ENCODE results near the gene FAM135A. TPM values are rescaled to one million over a fixed set of nuclear protein-coding genes. Genes with fewer than 3 reads are reported as not detected.

Gene FAM135A
- total and polyA plus RNA-seq, 2 of the 8 experiments (the other 6 are each of a cell fraction or from before 2014, with no cell fraction given): 17.4 to 35.7 TPM

GRCh38 chr6:70376628-70377027 lies 36.7 kb upstream of the FAM135A start:
- H3K56ac ChIP-seq (replicated peaks; ENCODE audit: insufficient read length, low read depth, low read length): no peak overlapping the region
- no peak overlapping the region for H4K5ac ChIP-seq (ENCODE audit: insufficient read length, low read depth, low read length)
- no peak overlapping the region for H3K9ac ChIP-seq (replicated peaks in 1 of 4; ENCODE audit: extremely low read depth in 1 of 4, low read depth in 3 of 4, low read length in 3 of 4)
- H2AK5ac ChIP-seq (ENCODE audit: low read depth, low read length): no peak overlapping the region
- H3K4me3 ChIP-seq (ENCODE audit: extremely low read depth in 1 of 4, insufficient read depth in 2 of 4, low read depth in 3 of 4, low read length in 4 of 4): no peak overlapping the region
- no peak overlapping the region for H2BK5ac ChIP-seq (ENCODE audit: low read depth, low read length)
- H4K20me1 ChIP-seq (replicated peaks in 1 of 2; ENCODE audit: control insufficient read depth in 1 of 2, insufficient read depth in 2 of 2, low read length in 2 of 2): no peaks in the 10 kb centered on the region
- no peak overlapping the region for H2BK12ac ChIP-seq (ENCODE audit: low read depth, low read length)
- no peaks in the 10 kb centered on the region for H3K23me2 ChIP-seq (ENCODE audit: low read depth, low read length)
- H3K79me2 ChIP-seq (ENCODE audit: control insufficient read depth in 1 of 2, insufficient read depth in 2 of 2, low read length in 2 of 2): no peaks in the 10 kb centered on the region
- H3K4ac ChIP-seq (replicated peaks; ENCODE audit: insufficient read length, low read depth, low read length): no peak overlapping the region
- no peaks in the 10 kb centered on the region for H3K36me3 ChIP-seq (ENCODE audit: control insufficient read depth in 2 of 4, insufficient read depth in 4 of 4, low read length in 3 of 4)
- H4K8ac ChIP-seq (ENCODE audit: extremely low read depth, insufficient read depth, low read length): no peak overlapping the region
- H3K79me1 ChIP-seq (ENCODE audit: low read depth, low read length): no peaks in the 10 kb centered on the region
- no peak overlapping the region for H3K27ac ChIP-seq (ENCODE audit: low read depth, low read length)
- no peak overlapping the region for H3K4me2 ChIP-seq (ENCODE audit: insufficient read depth in 1 of 2, low read depth in 2 of 2, low read length in 2 of 2)
- H3K23ac ChIP-seq (ENCODE audit: insufficient read length): no peak overlapping the region
- H2BK20ac ChIP-seq (ENCODE audit: low read length): no peak overlapping the region
- no peaks in the 10 kb centered on the region for H3K27me3 ChIP-seq (replicated peaks in 1 of 4; ENCODE audit: control insufficient read depth in 3 of 4, extremely low read depth in 1 of 4, insufficient read depth in 3 of 4, low read length in 3 of 4)
- ChIA-PET POLR2A (ENCODE audit: partially characterized antibody) (interaction anchor here (1.4 kb wide), 1 partner anchor 35 kb away, joined by 5 read pairs; no protein-coding TSS in a partner anchor), CTCF (ENCODE audit: partially characterized antibody) (interaction anchor here (0.6 to 4.0 kb wide), 16 partner anchors 7 to 635 kb away, joined by 3 to 21 read pairs (median 4); no protein-coding TSS in a partner anchor)
- no peak overlapping the region for H2AFZ ChIP-seq (ENCODE audit: low read length)
- WGBS, 2 experiments (ENCODE audit: extremely low coverage in 1 of 2, insufficient coverage in 1 of 2, insufficient read length in 1 of 2, insufficient replicate concordance in 2 of 2, low coverage in 1 of 2, low lambda C conversion rate in 2 of 2, missing lambda C conversion rate in 1 of 2): 68% methylated on average over 1 of the region's 1 CpG; no CpG with 5 or more reads in 1 of the 2 experiments
- H3K14ac ChIP-seq (ENCODE audit: insufficient read length): no peak overlapping the region
- H3K4me1 ChIP-seq (replicated peaks in 1 of 4; ENCODE audit: control insufficient read depth in 3 of 4, insufficient read depth in 4 of 4, low read length in 3 of 4): no peaks in the 10 kb centered on the region; a peak in 1 of 7 replicates
- H4K91ac ChIP-seq (replicated peaks; ENCODE audit: insufficient read length, low read length): no peak overlapping the region
- no peak for FAIRE-seq
- H2BK120ac ChIP-seq (replicated peaks; ENCODE audit: low read depth, low read length): no peak overlapping the region
- no peak for DNase-seq (ENCODE audit: low read depth in 1 of 2, low spot score in 2 of 2)
- H2BK15ac ChIP-seq (ENCODE audit: low read length): no peak overlapping the region
- H3K18ac ChIP-seq (ENCODE audit: extremely low read depth, low read length): no peak overlapping the region
- H3K9me3 ChIP-seq (ENCODE audit: insufficient read depth in 2 of 2, low read depth in 1 of 2, low read length in 1 of 2): no peaks in the 10 kb centered on the region
- no peak for TF ChIP-seq GTF2F1 (IDR thresholded peaks at IDR 0.05; ENCODE audit: borderline replicate concordance, low read depth, low read length)
- no peak for TF ChIP-seq POLR2AphosphoS5 (IDR thresholded peaks at IDR 0.05; ENCODE audit: low read depth, low read length)

Measured in H1 (cell line).